Liver (tissue), 3 donors: ENCODE results near the gene DSCAM.

ENCODE experiments used
- HNF4A ChIP-seq, 2 donors: conservative IDR thresholded peaks; 2 replicates each; pipeline ENCODE4 v1.6.1; 2016; ENCODE audit warnings: antibody characterized with exemption in 2 of 2, mild to moderate bottlenecking in 2 of 2
- TF ChIP-seq, protein P1 (sequence below): fragments of 150-350 bp; IDR thresholded peaks from 2 replicates; pipeline ENCODE4 v1.5.1; 2017; ENCODE audit warnings: improper control_type of control experiment, low read depth, low read length; ENCODE audit not compliant: missing input control
- donor health status: healthy.
- donor health status: healthy.

DNA sequence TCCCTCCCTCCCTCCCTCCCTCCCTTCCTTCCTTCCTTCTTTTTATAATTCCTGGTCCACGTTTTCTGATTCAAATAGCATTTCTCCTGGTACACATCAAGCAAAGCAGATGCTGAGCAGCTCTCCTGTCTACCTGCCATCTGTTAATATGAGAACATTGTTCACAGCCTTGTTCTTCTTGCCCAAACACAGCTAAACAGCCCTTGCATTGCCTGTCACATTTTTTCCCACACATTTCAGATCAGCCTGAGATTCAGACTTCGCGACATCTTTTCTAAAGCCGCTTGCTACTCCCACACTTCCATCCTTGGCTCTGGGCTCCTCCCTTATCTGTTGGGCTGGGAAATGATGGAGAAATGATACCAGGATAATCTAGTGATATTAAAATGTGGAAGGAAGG lies 779.2 kb downstream of the DSCAM start:
- TF ChIP-seq, protein P1, sequence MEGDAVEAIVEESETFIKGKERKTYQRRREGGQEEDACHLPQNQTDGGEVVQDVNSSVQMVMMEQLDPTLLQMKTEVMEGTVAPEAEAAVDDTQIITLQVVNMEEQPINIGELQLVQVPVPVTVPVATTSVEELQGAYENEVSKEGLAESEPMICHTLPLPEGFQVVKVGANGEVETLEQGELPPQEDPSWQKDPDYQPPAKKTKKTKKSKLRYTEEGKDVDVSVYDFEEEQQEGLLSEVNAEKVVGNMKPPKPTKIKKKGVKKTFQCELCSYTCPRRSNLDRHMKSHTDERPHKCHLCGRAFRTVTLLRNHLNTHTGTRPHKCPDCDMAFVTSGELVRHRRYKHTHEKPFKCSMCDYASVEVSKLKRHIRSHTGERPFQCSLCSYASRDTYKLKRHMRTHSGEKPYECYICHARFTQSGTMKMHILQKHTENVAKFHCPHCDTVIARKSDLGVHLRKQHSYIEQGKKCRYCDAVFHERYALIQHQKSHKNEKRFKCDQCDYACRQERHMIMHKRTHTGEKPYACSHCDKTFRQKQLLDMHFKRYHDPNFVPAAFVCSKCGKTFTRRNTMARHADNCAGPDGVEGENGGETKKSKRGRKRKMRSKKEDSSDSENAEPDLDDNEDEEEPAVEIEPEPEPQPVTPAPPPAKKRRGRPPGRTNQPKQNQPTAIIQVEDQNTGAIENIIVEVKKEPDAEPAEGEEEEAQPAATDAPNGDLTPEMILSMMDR: no peak
- TF ChIP-seq HNF4A (conservative IDR thresholded peaks at IDR 0.05): no peak
